Adrenal gland (tissue), 5 donors: ENCODE measurements around the gene TSPO.

Experiments used
- POLR2A ChIP-seq, 2 donors: fragments of 450-650 bp; IDR thresholded peaks; one replicate each; pipeline ENCODE4 v1.6.1; 2017; ENCODE audit warnings: antibody characterized with exemption in 2 of 2, mild to moderate bottlenecking in 2 of 2, moderate library complexity in 1 of 2
- TF ChIP-seq, protein P1 (sequence below), 6 experiments: fragments of 450-650 bp in 4 of 6; fragments of 200-600 bp in 2 of 6; sonication (generic) in 1 of 6; IDR thresholded peaks; 1 replicate in 5 of 6; 2 replicates in 1 of 6; pipeline versions ENCODE4 v1.5.1 to v1.8.0; 2016 to 2021; ENCODE audit warnings: antibody characterized with exemption in 6 of 6, mild to moderate bottlenecking in 2 of 6, moderate library complexity in 1 of 6
- donor health status: DM: no; HTN: no; CAD: no.

DNA sequence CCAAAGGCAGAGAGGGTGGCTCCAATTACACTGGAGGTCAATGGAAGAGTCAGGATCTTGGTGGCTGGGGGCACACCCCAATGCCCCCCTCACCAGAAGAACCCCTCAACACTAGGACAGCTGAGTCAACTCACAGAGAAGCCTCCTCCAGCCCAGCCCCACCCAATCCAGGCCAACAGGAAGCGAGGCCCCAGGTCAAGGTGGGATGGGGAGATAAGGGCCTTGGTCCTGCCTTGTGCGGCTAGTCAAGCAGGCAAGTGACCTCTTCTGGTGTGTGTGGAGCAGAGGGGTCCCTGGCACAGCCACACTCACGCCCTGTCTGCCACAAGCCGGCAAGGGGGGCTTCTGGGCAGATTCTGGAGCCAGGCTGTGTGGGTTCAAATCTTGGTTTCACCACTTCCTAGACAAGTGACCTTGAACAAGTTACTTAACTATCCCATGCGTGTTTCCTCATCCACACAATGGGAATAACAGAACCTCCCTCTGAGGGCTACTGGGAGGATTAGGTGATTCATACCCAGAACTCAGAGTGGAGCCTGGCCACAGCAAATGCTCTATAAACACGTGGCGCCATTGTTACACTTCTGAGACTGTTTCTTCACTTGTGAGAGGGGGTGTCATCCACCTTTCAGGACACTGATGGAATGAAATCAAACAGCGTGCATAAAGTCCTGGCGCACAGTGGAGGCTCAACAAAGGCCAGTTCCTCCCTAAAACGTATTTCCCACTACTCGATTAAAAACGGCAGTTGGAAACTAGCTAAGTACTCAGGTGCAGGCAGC, 32.3 kb downstream of the TSPO start:
- TF ChIP-seq POLR2A (IDR thresholded peaks at IDR 0.05): no peak
- TF ChIP-seq, protein P1, sequence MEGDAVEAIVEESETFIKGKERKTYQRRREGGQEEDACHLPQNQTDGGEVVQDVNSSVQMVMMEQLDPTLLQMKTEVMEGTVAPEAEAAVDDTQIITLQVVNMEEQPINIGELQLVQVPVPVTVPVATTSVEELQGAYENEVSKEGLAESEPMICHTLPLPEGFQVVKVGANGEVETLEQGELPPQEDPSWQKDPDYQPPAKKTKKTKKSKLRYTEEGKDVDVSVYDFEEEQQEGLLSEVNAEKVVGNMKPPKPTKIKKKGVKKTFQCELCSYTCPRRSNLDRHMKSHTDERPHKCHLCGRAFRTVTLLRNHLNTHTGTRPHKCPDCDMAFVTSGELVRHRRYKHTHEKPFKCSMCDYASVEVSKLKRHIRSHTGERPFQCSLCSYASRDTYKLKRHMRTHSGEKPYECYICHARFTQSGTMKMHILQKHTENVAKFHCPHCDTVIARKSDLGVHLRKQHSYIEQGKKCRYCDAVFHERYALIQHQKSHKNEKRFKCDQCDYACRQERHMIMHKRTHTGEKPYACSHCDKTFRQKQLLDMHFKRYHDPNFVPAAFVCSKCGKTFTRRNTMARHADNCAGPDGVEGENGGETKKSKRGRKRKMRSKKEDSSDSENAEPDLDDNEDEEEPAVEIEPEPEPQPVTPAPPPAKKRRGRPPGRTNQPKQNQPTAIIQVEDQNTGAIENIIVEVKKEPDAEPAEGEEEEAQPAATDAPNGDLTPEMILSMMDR (IDR thresholded peaks at IDR 0.05): no peak
